Osteoblast (primary cell): Measurements from ENCODE around the gene SLAIN2. TPM values are rescaled to one million over a fixed set of nuclear protein-coding genes. Genes with fewer than 3 reads are reported as not detected.

Experiments used
- DNase-seq: peaks from one replicate; pipeline ENCODE4 v3.0.0; 2011; ENCODE audit warnings: low spot score, mixed read lengths; ENCODE audit not compliant: insufficient read length; ENCODE audit errors: missing footprints
- H2AFZ ChIP-seq: 2 replicates; pipeline ENCODE4 v1.6.0; 2011; ENCODE audit warnings: mild to moderate bottlenecking, low read length
- H3K27ac ChIP-seq: 2 replicates; pipeline ENCODE4 v1.5.1; 2011; ENCODE audit warnings: mild to moderate bottlenecking, low read depth, low read length, moderate library complexity
- H3K27me3 ChIP-seq: 2 replicates; pipeline ENCODE4 v1.6.0; 2012; ENCODE audit warnings: mild to moderate bottlenecking, control low read depth, inconsistent platforms, low read length, moderate library complexity; ENCODE audit not compliant: insufficient read depth
- H3K36me3 ChIP-seq: 2 replicates; pipeline ENCODE4 v1.5.1; 2011; ENCODE audit warnings: mild to moderate bottlenecking, low read length, control low read depth, moderate library complexity; ENCODE audit not compliant: insufficient read depth
- H3K4me1 ChIP-seq: 2 replicates; pipeline ENCODE4 v1.5.1; 2011; ENCODE audit warnings: mild to moderate bottlenecking, low read length, control low read depth, moderate library complexity; ENCODE audit not compliant: insufficient read depth
- H3K4me2 ChIP-seq: 2 replicates; pipeline ENCODE4 v1.6.0; 2011; ENCODE audit warnings: mild to moderate bottlenecking, low read length; ENCODE audit not compliant: insufficient read depth
- H3K4me3 ChIP-seq: fragments of 200-600 bp; sonication (generic); 3 replicates; pipeline ENCODE4 v1.5.1; 2012; ENCODE audit warnings: mild to moderate bottlenecking, low read length, inconsistent platforms; ENCODE audit not compliant: insufficient read depth
- H3K79me2 ChIP-seq: 2 replicates; pipeline ENCODE4 v1.6.0; 2012; ENCODE audit warnings: mild to moderate bottlenecking, low read length, control low read depth, inconsistent platforms; ENCODE audit not compliant: insufficient read depth
- H3K9me3 ChIP-seq: 2 replicates; pipeline ENCODE4 v1.5.1; 2011; ENCODE audit warnings: low read depth, low read length, control low read depth
- H4K20me1 ChIP-seq: 2 replicates; pipeline ENCODE4 v1.6.0; 2012; ENCODE audit warnings: mild to moderate bottlenecking, low read length, control low read depth; ENCODE audit not compliant: insufficient read depth
- CTCF ChIP-seq: IDR thresholded peaks from 2 replicates; pipeline ENCODE4 v1.5.1; 2011; ENCODE audit warnings: mild to moderate bottlenecking, low read depth, low read length, moderate library complexity; ENCODE audit errors: extremely low read depth
- total RNA-seq: library from RNA; depleted of rRNA; stranded (reverse); fragments of >200 nt; gene quantifications from 2 replicates; pipeline ENCODE4 v1.2.3, GENCODE V29; 2012

The SLAIN2 gene
- total RNA-seq, 1 donor, result 64.1 TPM

GRCh38 chr4:48367016-48367415 is 25.7 kb downstream of the SLAIN2 start:
- H3K4me2 ChIP-seq, result no peak overlapping the region
- TF ChIP-seq CTCF, result no peak
- no peaks in the 10 kb centered on the region for H3K27me3 ChIP-seq
- no peak overlapping the region for H3K4me3 ChIP-seq
- no peak for DNase-seq
- H3K9me3 ChIP-seq, result no peaks in the 10 kb centered on the region
- H3K79me2 ChIP-seq, result peaks cover 71% of the 10 kb centered on the region
- H4K20me1 ChIP-seq, result peaks cover 5% of the 10 kb centered on the region
- H3K36me3 ChIP-seq, result no peaks in the 10 kb centered on the region
- no peaks in the 10 kb centered on the region for H3K4me1 ChIP-seq
- H2AFZ ChIP-seq, result no peak overlapping the region
- H3K27ac ChIP-seq, result no peak overlapping the region

- Histone ChIP-seq H3K9me3 (no peaks in the 10 kb centered on the region), H3K27ac (no peak overlapping the region), H4K20me1 (peaks cover 5% of the 10 kb centered on the region), H3K4me3 (no peak overlapping the region), H3K36me3 (no peaks in the 10 kb centered on the region), H3K4me1 (no peaks in the 10 kb centered on the region), H3K27me3 (no peaks in the 10 kb centered on the region), H3K79me2 (peaks cover 78% of the 10 kb centered on the region), H2AFZ (no peak overlapping the region), H3K4me2 (no peak overlapping the region)
- TF ChIP-seq CTCF, result no peak
- no peak for DNase-seq
These were observed 27.1 kb downstream of the SLAIN2 start for GRCh38 chr4:48368389-48368788.

GRCh38 chr4:48369248-48369647 is 27.9 kb downstream of the SLAIN2 start:
- Histone ChIP-seq H3K4me2 (no peak overlapping the region), H4K20me1 (peaks cover 5% of the 10 kb centered on the region)

GRCh38 chr4:48369771-48370170 is 28.4 kb downstream of the SLAIN2 start:
- H4K20me1 ChIP-seq, result peaks cover 5% of the 10 kb centered on the region
- no peak for TF ChIP-seq CTCF

More at GRCh38 chr4:48369248-48369647, 27.9 kb downstream of the SLAIN2 start:
- Histone ChIP-seq H3K4me3 (no peak overlapping the region), H3K27ac (no peak overlapping the region), H3K9me3 (no peaks in the 10 kb centered on the region), H3K27me3 (no peaks in the 10 kb centered on the region), H3K79me2 (peaks cover 82% of the 10 kb centered on the region), H3K4me1 (no peaks in the 10 kb centered on the region), H3K36me3 (no peaks in the 10 kb centered on the region), H2AFZ (no peak overlapping the region)
- TF ChIP-seq CTCF, result no peak
- DNase-seq, result no peak

More at GRCh38 chr4:48369771-48370170, 28.4 kb downstream of the SLAIN2 start:
- no peaks in the 10 kb centered on the region for H3K27me3 ChIP-seq
- H3K4me1 ChIP-seq, result no peaks in the 10 kb centered on the region
- H3K9me3 ChIP-seq, result no peaks in the 10 kb centered on the region
- peaks cover 87% of the 10 kb centered on the region for H3K79me2 ChIP-seq
- no peaks in the 10 kb centered on the region for H3K36me3 ChIP-seq
- DNase-seq, result no peak
- H3K4me2 ChIP-seq, result no peak overlapping the region
- H3K4me3 ChIP-seq, result no peak overlapping the region
- H2AFZ ChIP-seq, result no peak overlapping the region
- H3K27ac ChIP-seq, result no peak overlapping the region
